PFSK-1 (cell line): ENCODE results near the gene ERCC2.

ENCODE experiments used
- POLR2AphosphoS5 ChIP-seq: IDR thresholded peaks from 2 replicates; pipeline ENCODE4 v1.6.1; 2012; ENCODE audit warnings: low read depth, mild to moderate bottlenecking, control low read depth, low read length, moderate library complexity
- TAF1 ChIP-seq: IDR thresholded peaks from 2 replicates; pipeline ENCODE4 v1.6.1; 2012; ENCODE audit warnings: low read length, control low read depth, borderline replicate concordance; ENCODE audit not compliant: insufficient read depth

DNA sequence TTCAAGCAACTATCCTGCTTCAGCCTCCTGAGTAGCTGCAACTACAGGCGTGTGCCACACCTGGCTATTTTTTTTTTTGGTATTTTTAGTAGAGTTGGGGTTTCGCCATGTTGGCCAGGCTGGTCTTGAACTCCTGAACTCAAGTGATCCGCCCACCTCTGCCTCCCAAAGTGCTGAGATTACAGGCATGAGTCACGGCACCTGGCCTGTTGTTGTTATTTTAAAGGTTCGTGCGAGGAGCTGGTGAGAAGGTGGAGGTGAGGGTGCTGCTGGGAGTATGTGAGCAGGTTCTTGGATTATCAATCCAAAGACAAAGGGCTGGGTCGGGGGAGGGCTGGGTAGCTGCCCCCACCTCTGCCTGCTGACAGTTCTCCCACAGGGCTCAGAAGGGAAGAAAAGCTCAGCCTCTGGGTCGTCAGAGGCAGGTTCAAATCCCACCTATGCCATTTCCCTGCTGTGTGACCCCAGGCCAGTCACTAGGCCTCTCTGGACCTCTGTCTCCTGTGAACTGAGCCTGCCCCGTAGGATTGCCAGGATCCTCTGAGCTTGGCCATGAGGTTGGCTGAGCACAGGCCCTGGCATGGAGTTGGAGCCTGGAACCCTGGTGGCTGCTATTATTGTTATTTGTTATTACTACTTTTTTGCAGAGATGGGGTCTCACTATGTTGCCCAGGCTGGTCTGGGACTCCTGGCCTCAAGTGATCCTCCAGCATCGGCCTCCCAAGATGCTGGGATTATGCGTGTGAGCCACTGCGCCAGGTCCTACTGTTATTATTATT is 49.2 kb downstream of the ERCC2 start:
- no peak for TF ChIP-seq TAF1
- TF ChIP-seq POLR2AphosphoS5 = no peak
